BE2C (cell line): ENCODE results near the gene USB1.

Experiments
- DNase-seq: peaks from one replicate; pipeline ENCODE4 v3.0.0-alpha.2; 2020
- H3K27me3 ChIP-seq: fragments of 250-450 bp; sonication (Bioruptor Pico); 2 replicates; pipeline ENCODE4 v1.5.1; 2020; ENCODE audit warnings: mild to moderate bottlenecking
- H3K36me3 ChIP-seq: fragments of 250-450 bp; sonication (Bioruptor Pico); 2 replicates; pipeline ENCODE4 v1.5.1; 2020; ENCODE audit warnings: mild to moderate bottlenecking
- H3K4me1 ChIP-seq: fragments of 250-450 bp; sonication (Bioruptor Pico); 2 replicates; pipeline ENCODE4 v1.5.1; 2020
- H3K4me3 ChIP-seq: 2 replicates; pipeline ENCODE4 v1.5.1; 2011; ENCODE audit warnings: low read depth, low read length
- H3K9me3 ChIP-seq: fragments of 250-450 bp; sonication (Bioruptor Pico); 2 replicates; pipeline ENCODE4 v1.5.1; 2020
- CTCF ChIP-seq: IDR thresholded peaks from 2 replicates; pipeline ENCODE4 v1.5.1; 2012; ENCODE audit warnings: mild to moderate bottlenecking, low read depth, low read length

Gene USB1

GRCh38 chr16:58020628-58021521, 19.7 kb downstream of the USB1 start:
- H3K4me1 ChIP-seq = peaks cover 33% of the 10 kb centered on the region
- H3K9me3 ChIP-seq = no peaks in the 10 kb centered on the region
- DNase-seq = peak; percentile 76
- peaks cover 23% of the 10 kb centered on the region for H3K27me3 ChIP-seq
- no peaks in the 10 kb centered on the region; the same call in 1 of the 2 replicates for H3K36me3 ChIP-seq
- H3K4me3 ChIP-seq = no peak overlapping the region
- TF ChIP-seq CTCF = peak; percentile 89

GRCh38 chr16:58021661-58022551, 20.7 kb downstream of the USB1 start:
- H3K9me3 ChIP-seq = no peaks in the 10 kb centered on the region
- H3K27me3 ChIP-seq = peaks cover 33% of the 10 kb centered on the region
- H3K4me3 ChIP-seq = no peak overlapping the region
- DNase-seq = no peak
- no peaks in the 10 kb centered on the region; the same call in 1 of the 2 replicates for H3K36me3 ChIP-seq
- no peak for TF ChIP-seq CTCF
- H3K4me1 ChIP-seq = peaks cover 33% of the 10 kb centered on the region

- Histone ChIP-seq H3K4me3 (peak overlapping the region; percentile 38), H3K4me1 (peaks cover 33% of the 10 kb centered on the region), H3K36me3 (no peaks in the 10 kb centered on the region; the same call in 1 of the 2 replicates), H3K27me3 (peaks cover 39% of the 10 kb centered on the region), H3K9me3 (no peaks in the 10 kb centered on the region)
- no peak for TF ChIP-seq CTCF
- DNase-seq = peak; percentile 77
These were observed 21.6 kb downstream of the USB1 start for GRCh38 chr16:58022601-58023371.

- no peaks in the 10 kb centered on the region for H3K9me3 ChIP-seq
- no peak for DNase-seq
- peaks cover 39% of the 10 kb centered on the region for H3K27me3 ChIP-seq
- peaks cover 33% of the 10 kb centered on the region for H3K4me1 ChIP-seq
- TF ChIP-seq CTCF = no peak
- peak overlapping the region; percentile 61 for H3K4me3 ChIP-seq
- H3K36me3 ChIP-seq = no peaks in the 10 kb centered on the region; the same call in 1 of the 2 replicates
These were observed 23.5 kb downstream of the USB1 start for GRCh38 chr16:58024486-58025350.

GRCh38 chr16:58025351-58026138, 24.3 kb downstream of the USB1 start, which contains the start of gene MMP15:
Gene MMP15, plus strand, starts transcription at chr16:58025754. Its CDS starts 597 bp downstream, at chr16:58026351.
- DNase-seq = peak; percentile 66
- no peaks in the 10 kb centered on the region; the same call in 1 of the 2 replicates for H3K36me3 ChIP-seq
- no peak for TF ChIP-seq CTCF
- H3K27me3 ChIP-seq = peaks cover 39% of the 10 kb centered on the region
- H3K4me3 ChIP-seq = peak within 1 kb of the TSS; percentile 61
- peaks cover 33% of the 10 kb centered on the region for H3K4me1 ChIP-seq
- no peaks in the 10 kb centered on the region for H3K9me3 ChIP-seq
